Articular chondrocyte of knee joint (primary cell): ENCODE results near the gene SUZ12. TPM values are rescaled to one million over a fixed set of nuclear protein-coding genes. Genes with fewer than 3 reads are reported as not detected.

ENCODE experiments used
- small RNA-seq: library from RNA; depleted of rRNA; stranded (forward); fragments of <200 nt; gene quantifications from one replicate; pipeline ENCODE3, GENCODE V24; 2012
- total RNA-seq: library from RNA; depleted of rRNA; stranded (reverse); fragments of >200 nt; gene quantifications from 2 replicates; pipeline ENCODE4 v1.2.3, GENCODE V29; 2012

The SUZ12 gene
- total RNA-seq, result 29.9 and 31.1 TPM in 2 replicates

GRCh38 chr17:31936615-31937609, at the start of gene SUZ12:
Gene SUZ12, plus strand, starts transcription at chr17:31937007. Its CDS starts 240 bp downstream, at chr17:31937247.

DNA sequence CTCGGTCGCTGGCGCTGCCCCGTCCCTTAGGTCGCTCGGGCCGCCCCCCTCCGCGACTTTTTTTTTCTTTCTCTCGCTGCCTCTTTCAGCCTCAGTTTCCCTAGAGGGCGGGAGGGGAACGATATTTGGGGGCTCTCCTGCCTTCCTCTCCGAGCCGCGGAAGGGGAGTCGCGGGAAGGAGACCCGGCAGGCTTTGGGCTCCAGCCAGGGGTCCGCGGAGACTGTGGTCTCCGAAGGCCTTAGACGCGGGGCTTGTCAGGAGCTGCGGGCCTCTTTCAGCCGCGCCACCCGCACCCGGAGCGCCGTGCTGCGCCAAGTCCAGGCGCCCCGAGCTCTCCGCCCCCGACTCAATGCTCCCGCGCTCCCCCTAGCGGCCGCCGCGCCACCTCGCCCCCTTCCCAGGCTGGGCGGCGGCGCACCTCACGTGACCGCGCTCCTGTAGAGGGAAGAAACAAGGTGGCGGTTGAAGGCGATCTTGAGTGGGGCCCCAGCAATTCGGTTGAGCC, 70.2 kb downstream of the SUZ12 start, which contains the start of gene LRRC37B:
LRRC37B (plus strand) TSS at position 427 of the 506 bp plus-strand sequence. CDS start 14,010 bp downstream, outside the sequence.

Small RNAs within 50 kb of the gene (small RNA-seq; reads per million reads assigned to genes)
- gene AC090616.4 (not detected), gene RNA5SP437 (not detected)

Other genes starting within 250 kb of the SUZ12 start
- 102 and 107 TPM in 2 replicates for gene COPRS, start 77.8 kb upstream of the SUZ12 start, total RNA-seq
- gene UTP6, start 35.3 kb upstream of the SUZ12 start, total RNA-seq, result 54.2 and 61.3 TPM in 2 replicates
- 19.9 and 20.1 TPM in 2 replicates for gene LRRC37B, start 70.4 kb downstream of the SUZ12 start, total RNA-seq
- 46.8 and 54.7 TPM in 2 replicates for gene RHOT1, start 205.5 kb downstream of the SUZ12 start, total RNA-seq